IMR-90 (cell line): ENCODE results near the gene OSBPL6.

Experiments used
- BHLHE40 ChIP-seq: fragments of 150-350 bp; IDR thresholded peaks from 2 replicates; pipeline ENCODE4 v1.6.1; 2016; ENCODE audit warnings: mild to moderate bottlenecking, low read depth, low read length
- CEBPB ChIP-seq: IDR thresholded peaks from 2 replicates; pipeline ENCODE4 v1.6.1; 2012; ENCODE audit warnings: low read depth, low read length, improper control_type of control experiment
- FOS ChIP-seq: fragments of 150-350 bp; IDR thresholded peaks from 2 replicates; pipeline ENCODE4 v1.6.1; 2016; ENCODE audit warnings: low read depth, low read length
- MAFK ChIP-seq: IDR thresholded peaks from 2 replicates; pipeline ENCODE4 v1.6.1; 2012; ENCODE audit warnings: low read depth, low read length, improper control_type of control experiment
- MAZ ChIP-seq: IDR thresholded peaks from 2 replicates; pipeline ENCODE4 v1.6.1; 2012; ENCODE audit warnings: low read depth, mild to moderate bottlenecking, low read length, improper control_type of control experiment, moderate library complexity, borderline replicate concordance
- MXI1 ChIP-seq: IDR thresholded peaks from 2 replicates; pipeline ENCODE4 v1.6.1; 2012; ENCODE audit warnings: low read depth, mild to moderate bottlenecking, low read length, moderate library complexity, borderline replicate concordance
- POLR2A ChIP-seq: IDR thresholded peaks from 2 replicates; pipeline ENCODE4 v1.6.1; 2012; ENCODE audit warnings: mild to moderate bottlenecking, low read depth, low read length
- RAD21 ChIP-seq: IDR thresholded peaks from 2 replicates; pipeline ENCODE4 v1.6.1; 2012; ENCODE audit warnings: low read length, improper control_type of control experiment
- SMC3 ChIP-seq: fragments of 150-350 bp; IDR thresholded peaks from 2 replicates; pipeline ENCODE4 v1.6.1; 2016; ENCODE audit warnings: low read depth, mild to moderate bottlenecking, antibody characterized with exemption, low read length, moderate library complexity
- TF ChIP-seq, protein P1 (sequence below): conservative IDR thresholded peaks from 2 replicates; pipeline ENCODE4 v1.5.1; 2012; ENCODE audit warnings: mild to moderate bottlenecking, low read depth, low read length, improper control_type of control experiment
- TF ChIP-seq, protein P2 (sequence below): fragments of 150-350 bp; IDR thresholded peaks from 2 replicates; pipeline ENCODE4 v1.6.1; 2017; ENCODE audit warnings: mild to moderate bottlenecking, antibody characterized with exemption, low read length, low read depth

DNA sequence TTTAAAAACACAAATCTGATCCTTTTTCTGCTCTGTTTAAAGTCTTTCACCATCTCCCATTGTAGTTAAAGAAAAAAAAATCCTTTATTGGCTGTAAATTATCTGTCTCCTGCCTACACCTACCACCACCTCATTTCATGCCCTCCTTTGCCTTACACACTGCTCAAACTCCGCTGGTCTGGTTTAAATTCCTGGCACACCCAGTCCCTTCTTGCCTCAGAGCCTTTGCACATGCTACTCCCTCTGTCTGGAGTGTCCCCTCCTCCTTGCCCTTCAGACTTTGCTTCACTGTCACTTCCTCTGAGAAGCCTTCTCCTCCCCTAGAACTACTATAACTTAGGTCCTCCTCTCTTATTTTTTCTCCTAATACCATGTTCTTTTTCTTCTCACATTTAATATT, 49.6 kb downstream of the OSBPL6 start:
- TF ChIP-seq SMC3, result no peak
- TF ChIP-seq POLR2A, result no peak
- TF ChIP-seq, protein P1, sequence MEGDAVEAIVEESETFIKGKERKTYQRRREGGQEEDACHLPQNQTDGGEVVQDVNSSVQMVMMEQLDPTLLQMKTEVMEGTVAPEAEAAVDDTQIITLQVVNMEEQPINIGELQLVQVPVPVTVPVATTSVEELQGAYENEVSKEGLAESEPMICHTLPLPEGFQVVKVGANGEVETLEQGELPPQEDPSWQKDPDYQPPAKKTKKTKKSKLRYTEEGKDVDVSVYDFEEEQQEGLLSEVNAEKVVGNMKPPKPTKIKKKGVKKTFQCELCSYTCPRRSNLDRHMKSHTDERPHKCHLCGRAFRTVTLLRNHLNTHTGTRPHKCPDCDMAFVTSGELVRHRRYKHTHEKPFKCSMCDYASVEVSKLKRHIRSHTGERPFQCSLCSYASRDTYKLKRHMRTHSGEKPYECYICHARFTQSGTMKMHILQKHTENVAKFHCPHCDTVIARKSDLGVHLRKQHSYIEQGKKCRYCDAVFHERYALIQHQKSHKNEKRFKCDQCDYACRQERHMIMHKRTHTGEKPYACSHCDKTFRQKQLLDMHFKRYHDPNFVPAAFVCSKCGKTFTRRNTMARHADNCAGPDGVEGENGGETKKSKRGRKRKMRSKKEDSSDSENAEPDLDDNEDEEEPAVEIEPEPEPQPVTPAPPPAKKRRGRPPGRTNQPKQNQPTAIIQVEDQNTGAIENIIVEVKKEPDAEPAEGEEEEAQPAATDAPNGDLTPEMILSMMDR, result no peak
- no peak for TF ChIP-seq RAD21
- TF ChIP-seq, protein P2, sequence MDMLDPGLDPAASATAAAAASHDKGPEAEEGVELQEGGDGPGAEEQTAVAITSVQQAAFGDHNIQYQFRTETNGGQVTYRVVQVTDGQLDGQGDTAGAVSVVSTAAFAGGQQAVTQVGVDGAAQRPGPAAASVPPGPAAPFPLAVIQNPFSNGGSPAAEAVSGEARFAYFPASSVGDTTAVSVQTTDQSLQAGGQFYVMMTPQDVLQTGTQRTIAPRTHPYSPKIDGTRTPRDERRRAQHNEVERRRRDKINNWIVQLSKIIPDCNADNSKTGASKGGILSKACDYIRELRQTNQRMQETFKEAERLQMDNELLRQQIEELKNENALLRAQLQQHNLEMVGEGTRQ, result no peak
- no peak for TF ChIP-seq BHLHE40
- TF ChIP-seq MAFK, result no peak
- no peak for TF ChIP-seq MAZ
- TF ChIP-seq MXI1, result no peak
- no peak for TF ChIP-seq CEBPB
- no peak for TF ChIP-seq FOS
